Measurements from ENCODE around the gene ANKRD11.

The ANKRD11 gene

DNA sequence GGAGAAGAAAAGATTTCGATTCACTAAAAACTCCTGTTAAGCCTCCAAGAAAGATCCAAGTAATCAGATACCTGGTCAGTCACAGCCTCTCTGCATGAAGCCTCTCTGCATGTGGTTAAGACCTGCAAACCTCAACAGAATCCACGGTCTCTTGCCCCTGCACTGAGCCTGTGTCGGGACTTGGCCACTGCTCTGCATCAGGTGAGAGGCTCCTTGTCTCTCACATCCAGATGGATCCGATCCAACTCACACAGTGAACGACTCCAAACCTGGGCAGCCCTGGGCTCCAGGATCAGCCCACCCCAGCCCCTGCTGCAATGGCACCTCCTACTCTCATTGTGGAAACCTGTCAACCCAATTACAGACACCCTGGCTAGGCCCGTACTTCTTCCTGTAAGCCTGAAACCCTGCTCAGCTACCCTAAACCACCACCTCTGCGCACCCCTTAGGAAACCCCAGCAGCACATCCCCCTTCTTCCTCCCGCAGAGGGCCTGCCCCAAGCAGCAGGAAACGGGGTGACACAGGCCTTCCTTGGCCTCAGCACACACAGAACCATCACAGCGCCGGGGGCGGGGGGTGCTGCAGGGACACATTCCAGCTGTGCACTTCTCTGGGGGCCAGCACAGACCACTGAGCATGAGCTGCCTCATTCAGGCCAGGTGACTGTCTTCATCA is 129.5 kb downstream of the ANKRD11 start:
- Histone ChIP-seq H2AK5ac (ENCODE audit: low read depth, low read length) (no peak overlapping the region), H3K27ac (replicated peaks; ENCODE audit: low read length) (no peak overlapping the region), H2AFZ (ENCODE audit: low read length) (no peak overlapping the region), H3K79me1 (ENCODE audit: low read depth, low read length) (peaks cover 16% of the 10 kb centered on the region), H3K14ac (ENCODE audit: low read length) (peak overlapping the region; percentile 27), H2BK15ac (ENCODE audit: low read length) (no peak overlapping the region), H3K18ac (ENCODE audit: low read length) (peak overlapping the region; percentile 15), H3K4me3 (ENCODE audit: low read length in 2 of 2) (no peak overlapping the region), H3K4ac (ENCODE audit: low read length) (no peak overlapping the region), H3K9me3 (replicated peaks in 1 of 2; ENCODE audit: control insufficient read depth in 2 of 2, insufficient read depth in 1 of 2, low read depth in 1 of 2, low read length in 2 of 2) (no peaks in the 10 kb centered on the region), H2BK12ac (ENCODE audit: low read length) (no peak overlapping the region), H4K8ac (ENCODE audit: low read depth, low read length) (no peak overlapping the region), H3K27me3 (ENCODE audit: control insufficient read depth in 3 of 3, insufficient read depth in 3 of 3, low read depth in 1 of 3, low read length in 3 of 3) (no peaks in the 10 kb centered on the region), H3K4me2 (ENCODE audit: insufficient read depth, low read length, poor library complexity, severe bottlenecking) (no peak overlapping the region), H3K9ac (ENCODE audit: low read depth, low read length, poor library complexity) (no peak overlapping the region), H3K36me3 (replicated peaks in 1 of 2; ENCODE audit: control insufficient read depth in 2 of 2, insufficient read depth in 2 of 2, low read length in 2 of 2) (peaks cover 3 to 36% of the 10 kb centered on the region in 2 donors), H3K23ac (ENCODE audit: low read depth, low read length, poor library complexity) (no peak overlapping the region), H4K91ac (ENCODE audit: low read depth, low read length, poor library complexity) (no peak overlapping the region), H3K4me1 (ENCODE audit: control insufficient read depth in 2 of 2, insufficient read depth in 1 of 2, low read depth in 1 of 2, low read length in 2 of 2) (peaks cover 12 to 31% of the 10 kb centered on the region in 2 donors), H2BK120ac (ENCODE audit: low read depth, low read length) (no peak overlapping the region), H2BK5ac (ENCODE audit: low read length) (no peak overlapping the region)
- no peak for DNase-seq (ENCODE audit: low spot score)
- WGBS, 2 donors (ENCODE audit: extremely low coverage in 2 of 2, insufficient read length in 2 of 2, insufficient replicate concordance in 1 of 2): no CpG with 5 or more reads among the region's 12 CpGs

DNA sequence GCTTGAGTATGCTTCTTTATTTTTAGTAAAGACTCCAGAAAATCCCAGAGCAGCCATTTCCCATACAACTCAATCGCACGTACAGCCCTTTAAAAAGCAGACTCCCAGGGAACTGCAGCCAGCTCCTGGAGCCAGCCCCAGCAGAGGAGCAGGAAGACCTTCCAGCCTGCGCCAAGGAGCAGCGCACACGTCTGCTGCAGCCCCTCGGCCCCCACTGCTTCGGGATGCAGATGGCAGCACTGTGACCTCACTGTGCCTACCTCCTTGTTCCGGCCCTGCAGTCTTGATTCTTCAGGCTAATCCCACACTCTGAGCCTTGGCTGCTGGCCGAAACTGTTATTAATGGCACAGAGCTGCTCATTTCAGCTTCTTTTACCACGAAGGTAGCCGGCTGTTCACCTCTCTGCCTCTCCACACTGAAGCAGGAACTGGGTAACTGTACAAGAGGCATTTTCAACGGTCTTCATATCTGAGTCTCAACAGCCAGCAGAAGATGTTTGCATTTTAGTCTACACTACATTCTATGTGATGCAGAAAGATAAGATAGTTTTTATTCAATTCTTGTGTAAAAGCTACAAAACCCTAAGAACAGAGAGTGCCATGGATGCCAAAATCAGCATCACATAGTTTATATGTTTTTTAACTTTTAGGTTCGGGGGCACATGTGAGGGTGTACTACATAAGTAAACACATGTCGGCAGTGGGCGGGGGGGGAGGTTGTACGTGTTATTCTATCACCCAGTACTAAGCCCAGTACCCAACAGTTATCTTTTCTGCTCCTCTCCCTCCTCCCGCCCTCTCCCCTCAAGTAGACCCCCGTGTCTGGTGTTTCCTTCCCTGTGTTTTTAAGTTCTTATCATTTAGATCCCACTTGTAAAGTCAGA is 130.9 kb downstream of the ANKRD11 start:
- H4K91ac ChIP-seq (ENCODE audit: low read depth, low read length, poor library complexity): no peak overlapping the region
- no peak overlapping the region for H3K9ac ChIP-seq (ENCODE audit: low read depth, low read length, poor library complexity)
- no peak overlapping the region for H2BK12ac ChIP-seq (ENCODE audit: low read length)
- H3K14ac ChIP-seq (ENCODE audit: low read length): no peak overlapping the region
- no peak overlapping the region for H3K18ac ChIP-seq (ENCODE audit: low read length)
- WGBS, 2 donors (ENCODE audit: extremely low coverage in 2 of 2, insufficient read length in 2 of 2, insufficient replicate concordance in 1 of 2): no CpG with 5 or more reads among the region's 18 CpGs
- H2BK120ac ChIP-seq (ENCODE audit: low read depth, low read length): no peak overlapping the region
- H3K9me3 ChIP-seq (replicated peaks in 1 of 2; ENCODE audit: control insufficient read depth in 2 of 2, insufficient read depth in 1 of 2, low read depth in 1 of 2, low read length in 2 of 2): no peaks in the 10 kb centered on the region
- H3K4me2 ChIP-seq (ENCODE audit: insufficient read depth, low read length, poor library complexity, severe bottlenecking): no peak overlapping the region
- no peak overlapping the region for H3K4me3 ChIP-seq (ENCODE audit: low read length in 2 of 2)
- H3K4ac ChIP-seq (ENCODE audit: low read length): no peak overlapping the region
- H3K36me3 ChIP-seq (replicated peaks in 1 of 2; ENCODE audit: control insufficient read depth in 2 of 2, insufficient read depth in 2 of 2, low read length in 2 of 2): peaks cover 3 to 42% of the 10 kb centered on the region in 2 donors
- no peaks in the 10 kb centered on the region for H3K27me3 ChIP-seq (ENCODE audit: control insufficient read depth in 3 of 3, insufficient read depth in 3 of 3, low read depth in 1 of 3, low read length in 3 of 3)
- H3K27ac ChIP-seq (replicated peaks; ENCODE audit: low read length): no peak overlapping the region
- H2BK15ac ChIP-seq (ENCODE audit: low read length): no peak overlapping the region
- DNase-seq (ENCODE audit: low spot score): no peak
- peaks cover 12 to 29% of the 10 kb centered on the region in 2 donors for H3K4me1 ChIP-seq (ENCODE audit: control insufficient read depth in 2 of 2, insufficient read depth in 1 of 2, low read depth in 1 of 2, low read length in 2 of 2)
- H2BK5ac ChIP-seq (ENCODE audit: low read length): no peak overlapping the region
- no peak overlapping the region for H2AK5ac ChIP-seq (ENCODE audit: low read depth, low read length)
- H3K79me1 ChIP-seq (ENCODE audit: low read depth, low read length): peaks cover 22% of the 10 kb centered on the region
- H4K8ac ChIP-seq (ENCODE audit: low read depth, low read length): no peak overlapping the region
- no peak overlapping the region for H2AFZ ChIP-seq (ENCODE audit: low read length)
- no peak overlapping the region for H3K23ac ChIP-seq (ENCODE audit: low read depth, low read length, poor library complexity)

DNA sequence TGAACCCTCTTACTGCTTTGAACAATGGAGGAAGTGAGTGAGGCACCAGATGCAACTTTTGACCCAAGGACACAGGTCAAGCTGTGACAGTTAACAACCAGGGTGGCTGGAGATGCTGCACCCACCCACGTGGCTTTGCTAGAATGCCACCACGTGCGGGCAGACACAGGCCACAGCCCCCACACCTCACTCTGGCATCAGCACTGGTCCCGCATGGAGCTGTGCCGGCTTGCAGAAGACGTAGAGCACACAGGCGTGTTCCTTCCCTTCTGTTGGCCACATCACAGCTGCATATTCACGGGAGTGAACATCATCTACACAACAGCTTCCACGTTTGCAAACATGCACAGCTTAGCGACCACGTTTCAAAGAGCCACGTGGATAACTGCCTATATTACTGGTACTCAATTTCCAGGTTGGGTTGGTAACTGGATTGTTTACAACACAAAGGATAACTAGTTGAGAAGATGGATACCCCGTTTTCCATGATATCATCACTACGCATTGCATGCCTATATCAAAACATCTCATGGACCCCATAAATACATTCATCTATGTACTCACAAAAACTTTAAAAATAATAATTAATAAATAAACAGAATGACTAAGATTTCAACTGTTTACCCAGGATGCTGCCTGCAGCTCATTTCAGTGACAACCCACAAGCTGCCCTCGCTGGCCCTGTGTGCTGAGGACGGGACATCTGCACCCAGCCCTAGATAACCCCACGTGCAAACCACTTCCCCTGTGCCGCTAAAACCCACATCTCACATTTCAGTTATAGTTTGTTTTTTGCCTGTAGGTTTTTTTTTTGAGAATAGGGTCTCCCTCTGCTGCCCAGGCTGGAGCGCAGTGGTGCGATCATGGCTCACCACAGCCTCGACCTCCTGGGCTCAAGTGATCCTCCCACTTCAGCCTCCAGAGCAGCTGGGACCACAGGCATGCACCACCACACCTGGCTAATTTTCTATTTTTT is 132.0 kb downstream of the ANKRD11 start:
- H2BK12ac ChIP-seq (ENCODE audit: low read length): no peak overlapping the region
- H2AK5ac ChIP-seq (ENCODE audit: low read depth, low read length): no peak overlapping the region
- H3K18ac ChIP-seq (ENCODE audit: low read length): peak overlapping the region; percentile 55
- WGBS, 2 donors (ENCODE audit: extremely low coverage in 2 of 2, insufficient read length in 2 of 2, insufficient replicate concordance in 1 of 2): no CpG with 5 or more reads among the region's 21 CpGs
- H3K4me3 ChIP-seq (ENCODE audit: low read length in 2 of 2): peak overlapping the region in 1 of 2 donors; percentile 5
- H2BK5ac ChIP-seq (ENCODE audit: low read length): no peak overlapping the region
- H3K9me3 ChIP-seq (replicated peaks in 1 of 2; ENCODE audit: control insufficient read depth in 2 of 2, insufficient read depth in 1 of 2, low read depth in 1 of 2, low read length in 2 of 2): no peaks in the 10 kb centered on the region
- no peak overlapping the region for H2AFZ ChIP-seq (ENCODE audit: low read length)
- H3K79me1 ChIP-seq (ENCODE audit: low read depth, low read length): peaks cover 26% of the 10 kb centered on the region
- H2BK120ac ChIP-seq (ENCODE audit: low read depth, low read length): no peak overlapping the region
- no peak for DNase-seq (ENCODE audit: low spot score)
- H4K91ac ChIP-seq (ENCODE audit: low read depth, low read length, poor library complexity): no peak overlapping the region
- no peak overlapping the region for H4K8ac ChIP-seq (ENCODE audit: low read depth, low read length)
- no peak overlapping the region for H3K4me2 ChIP-seq (ENCODE audit: insufficient read depth, low read length, poor library complexity, severe bottlenecking)
- no peak overlapping the region for H3K4ac ChIP-seq (ENCODE audit: low read length)
- H3K14ac ChIP-seq (ENCODE audit: low read length): no peak overlapping the region
- H3K27ac ChIP-seq (replicated peaks; ENCODE audit: low read length): no peak overlapping the region
- H3K36me3 ChIP-seq (replicated peaks in 1 of 2; ENCODE audit: control insufficient read depth in 2 of 2, insufficient read depth in 2 of 2, low read length in 2 of 2): peaks cover 3 to 44% of the 10 kb centered on the region in 2 donors
- no peak overlapping the region for H3K23ac ChIP-seq (ENCODE audit: low read depth, low read length, poor library complexity)
- H3K27me3 ChIP-seq (ENCODE audit: control insufficient read depth in 3 of 3, insufficient read depth in 3 of 3, low read depth in 1 of 3, low read length in 3 of 3): no peaks in the 10 kb centered on the region
- H3K9ac ChIP-seq (ENCODE audit: low read depth, low read length, poor library complexity): no peak overlapping the region
- H2BK15ac ChIP-seq (ENCODE audit: low read length): no peak overlapping the region
- peaks cover 8 to 25% of the 10 kb centered on the region in 2 donors for H3K4me1 ChIP-seq (ENCODE audit: control insufficient read depth in 2 of 2, insufficient read depth in 1 of 2, low read depth in 1 of 2, low read length in 2 of 2)
